AG04450 (cell line): ENCODE results near the gene FAM3D. TPM values are rescaled to one million over a fixed set of nuclear protein-coding genes. Genes with fewer than 3 reads are reported as not detected.

Experiments used
- CTCF ChIA-PET: fragments of 300-600, 350-600 bp; formaldehyde crosslinking; extraction: SDS; loops from one replicate; lab custom pipeline; 2022; ENCODE audit warnings: antibody characterized with exemption, inconsistent platforms; lab: Charles Lee
- POLR2A ChIA-PET: fragments of 350-600 bp; formaldehyde crosslinking; extraction: SDS; loops from one replicate; lab custom pipeline; 2021; ENCODE audit warnings: antibody characterized with exemption, inconsistent platforms; lab: Yijun Ruan, JAX
- DNase-seq: peaks from one replicate; pipeline ENCODE4 v3.0.0-alpha.2; 2011; ENCODE audit warnings: low read depth, low spot score
- H3K27ac ChIP-seq: one replicate; pipeline ENCODE4 v1.5.1; 2012; ENCODE audit warnings: low read depth, low read length, control low read depth
- H3K27me3 ChIP-seq: one replicate; pipeline ENCODE4 v1.6.0; 2012; ENCODE audit warnings: low read length; ENCODE audit not compliant: control insufficient read depth, insufficient read depth
- H3K4me3 ChIP-seq: 2 replicates; pipeline ENCODE4 v1.5.1; 2011; ENCODE audit warnings: mild to moderate bottlenecking, low read depth, low read length, control low read depth
- H3K9me3 ChIP-seq: 2 replicates; pipeline ENCODE4 v1.5.1; 2012; ENCODE audit warnings: low read length; ENCODE audit not compliant: control insufficient read depth, insufficient read depth
- polyA plus RNA-seq: library from polyadenylated mRNA; depleted of rRNA; stranded (reverse); fragments of >200 nt; gene quantifications from 2 replicates; pipeline ENCODE4 v1.2.3, GENCODE V29; 2011
- TF ChIP-seq, protein P1 (sequence below): IDR thresholded peaks from 2 replicates; pipeline ENCODE4 v1.5.1; 2011; ENCODE audit warnings: low read depth, low read length, control low read depth, inconsistent platforms

The FAM3D gene
- polyA plus RNA-seq, 1 experiment, result not detected

DNA sequence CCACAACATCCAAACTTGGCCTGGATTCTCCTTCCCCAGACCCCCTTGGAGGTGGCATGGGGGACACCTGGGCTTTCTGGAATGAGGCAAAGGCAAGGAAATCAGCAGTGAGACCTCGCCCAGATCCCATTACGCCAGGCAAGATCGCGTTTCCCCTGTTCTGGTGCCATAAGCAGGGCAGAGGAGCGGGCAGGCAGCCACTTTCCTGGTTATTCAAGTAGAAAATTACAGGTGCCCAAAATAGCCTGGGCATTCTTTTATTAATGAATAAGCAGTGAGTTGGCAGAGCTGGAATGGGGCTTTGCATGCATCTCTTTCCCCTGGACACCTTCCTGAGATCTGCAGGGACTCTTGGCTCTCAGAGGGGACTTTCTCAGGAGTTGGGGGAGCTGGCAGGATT lies 57.9 kb downstream of the FAM3D start:
- H3K27ac ChIP-seq, result no peak overlapping the region
- POLR2A ChIA-PET, result no interaction called here
- TF ChIP-seq, protein P1, sequence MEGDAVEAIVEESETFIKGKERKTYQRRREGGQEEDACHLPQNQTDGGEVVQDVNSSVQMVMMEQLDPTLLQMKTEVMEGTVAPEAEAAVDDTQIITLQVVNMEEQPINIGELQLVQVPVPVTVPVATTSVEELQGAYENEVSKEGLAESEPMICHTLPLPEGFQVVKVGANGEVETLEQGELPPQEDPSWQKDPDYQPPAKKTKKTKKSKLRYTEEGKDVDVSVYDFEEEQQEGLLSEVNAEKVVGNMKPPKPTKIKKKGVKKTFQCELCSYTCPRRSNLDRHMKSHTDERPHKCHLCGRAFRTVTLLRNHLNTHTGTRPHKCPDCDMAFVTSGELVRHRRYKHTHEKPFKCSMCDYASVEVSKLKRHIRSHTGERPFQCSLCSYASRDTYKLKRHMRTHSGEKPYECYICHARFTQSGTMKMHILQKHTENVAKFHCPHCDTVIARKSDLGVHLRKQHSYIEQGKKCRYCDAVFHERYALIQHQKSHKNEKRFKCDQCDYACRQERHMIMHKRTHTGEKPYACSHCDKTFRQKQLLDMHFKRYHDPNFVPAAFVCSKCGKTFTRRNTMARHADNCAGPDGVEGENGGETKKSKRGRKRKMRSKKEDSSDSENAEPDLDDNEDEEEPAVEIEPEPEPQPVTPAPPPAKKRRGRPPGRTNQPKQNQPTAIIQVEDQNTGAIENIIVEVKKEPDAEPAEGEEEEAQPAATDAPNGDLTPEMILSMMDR, result no peak
- H3K4me3 ChIP-seq, result no peak overlapping the region
- peaks cover 26% of the 10 kb centered on the region for H3K27me3 ChIP-seq
- CTCF ChIA-PET, result no interaction called here
- no peak for DNase-seq
- H3K9me3 ChIP-seq, result no peaks in the 10 kb centered on the region

- no peak overlapping the region for H3K4me3 ChIP-seq
- H3K27me3 ChIP-seq, result peaks cover 32% of the 10 kb centered on the region
- POLR2A ChIA-PET, result no interaction called here
- no peaks in the 10 kb centered on the region for H3K9me3 ChIP-seq
- no peak overlapping the region for H3K27ac ChIP-seq
- DNase-seq, result no peak
- CTCF ChIA-PET, result interaction anchor here (0.6 to 2.8 kb wide), 2 partner anchors 8 to 39 kb away, joined by 3 to 11 read pairs; no protein-coding TSS in a partner anchor
- TF ChIP-seq, protein P1, result no peak
Measured at GRCh38 chr3:58607816-58608215, 58.8 kb downstream of the FAM3D start.

GRCh38 chr3:58606693-58607092 lies 59.9 kb downstream of the FAM3D start:
- POLR2A ChIA-PET, result no interaction called here
- TF ChIP-seq, protein P1, result no peak

GRCh38 chr3:58604031-58604430 lies 62.5 kb downstream of the FAM3D start:
- H3K27ac ChIP-seq, result no peak overlapping the region
- TF ChIP-seq, protein P1, result no peak
- no peak overlapping the region for H3K4me3 ChIP-seq
- DNase-seq, result no peak
- CTCF ChIA-PET, result interaction anchor here (1.5 kb wide), 2 partner anchors 19 to 36 kb away, joined by 3 to 4 read pairs; no protein-coding TSS in a partner anchor
- H3K27me3 ChIP-seq, result peaks cover 51% of the 10 kb centered on the region
- POLR2A ChIA-PET, result no interaction called here
- no peaks in the 10 kb centered on the region for H3K9me3 ChIP-seq

More at GRCh38 chr3:58606693-58607092, 59.9 kb downstream of the FAM3D start:
- DNase-seq, result no peak
- CTCF ChIA-PET, result interaction anchor here (2.8 kb wide), 1 partner anchor 38 kb away, joined by 11 read pairs; no protein-coding TSS in a partner anchor
- Histone ChIP-seq H3K27ac (no peak overlapping the region), H3K27me3 (peaks cover 37% of the 10 kb centered on the region), H3K9me3 (no peaks in the 10 kb centered on the region), H3K4me3 (no peak overlapping the region)

- Histone ChIP-seq H3K9me3 (no peaks in the 10 kb centered on the region), H3K4me3 (no peak overlapping the region), H3K27me3 (peaks cover 51% of the 10 kb centered on the region), H3K27ac (no peak overlapping the region)
- TF ChIP-seq, protein P1, result no peak
- ChIA-PET CTCF (interaction anchor here (1.5 kb wide), 2 partner anchors 18 to 36 kb away, joined by 3 to 4 read pairs; no protein-coding TSS in a partner anchor), POLR2A (no interaction called here)
- no peak for DNase-seq
Measured at GRCh38 chr3:58603606-58604005, 63.0 kb downstream of the FAM3D start.
